ENCODE measurements around the gene SUMF1.
A peak's percentile ranks its signal among the peaks of the same experiment; 100 is the strongest.

SUMF1 gene

GRCh38 chr3:4409415-4409814, 57.7 kb downstream of the SUMF1 start:
- H3K27ac Mint-ChIP-seq = peak overlapping the region; percentile 85
- H3K36me3 Mint-ChIP-seq (ENCODE audit: low read depth) = peaks cover 31% of the 10 kb centered on the region
- peaks cover 44% of the 10 kb centered on the region for H3K4me1 Mint-ChIP-seq (ENCODE audit: low read depth)
- DNase-seq (ENCODE audit: low spot score) = peak; percentile 66
- no peaks in the 10 kb centered on the region for H3K9me3 Mint-ChIP-seq
- no peaks in the 10 kb centered on the region for H3K27me3 Mint-ChIP-seq (ENCODE audit: low read depth)
- peak overlapping the region; percentile 74 for H3K4me3 Mint-ChIP-seq

- H3K27ac Mint-ChIP-seq = peak overlapping the region; percentile 85
- peaks cover 32% of the 10 kb centered on the region for H3K36me3 Mint-ChIP-seq (ENCODE audit: low read depth)
- no peaks in the 10 kb centered on the region for H3K9me3 Mint-ChIP-seq
- peak overlapping the region; percentile 74 for H3K4me3 Mint-ChIP-seq
- H3K4me1 Mint-ChIP-seq (ENCODE audit: low read depth) = peaks cover 44% of the 10 kb centered on the region
- no peak for DNase-seq (ENCODE audit: low spot score)
- H3K27me3 Mint-ChIP-seq (ENCODE audit: low read depth) = no peaks in the 10 kb centered on the region
Measured at GRCh38 chr3:4408958-4409357, 58.1 kb downstream of the SUMF1 start.

GRCh38 chr3:4407941-4408340, 59.1 kb downstream of the SUMF1 start:
- H3K36me3 Mint-ChIP-seq (ENCODE audit: low read depth) = peaks cover 35% of the 10 kb centered on the region
- H3K27me3 Mint-ChIP-seq (ENCODE audit: low read depth) = no peaks in the 10 kb centered on the region
- H3K9me3 Mint-ChIP-seq = no peaks in the 10 kb centered on the region
- peak overlapping the region; percentile 13 for H3K4me3 Mint-ChIP-seq
- peak overlapping the region; percentile 12 for H3K27ac Mint-ChIP-seq
- H3K4me1 Mint-ChIP-seq (ENCODE audit: low read depth) = peaks cover 44% of the 10 kb centered on the region
- no peak for DNase-seq (ENCODE audit: low spot score)

- Mint-ChIP-seq H3K27me3 (ENCODE audit: low read depth) (no peaks in the 10 kb centered on the region), H3K36me3 (ENCODE audit: low read depth) (peaks cover 38% of the 10 kb centered on the region), H3K4me3 (no peak overlapping the region), H3K4me1 (ENCODE audit: low read depth) (peaks cover 46% of the 10 kb centered on the region), H3K9me3 (no peaks in the 10 kb centered on the region), H3K27ac (peak overlapping the region; percentile 53)
- no peak for DNase-seq (ENCODE audit: low spot score)
Measured at GRCh38 chr3:4406746-4407568, 60.1 kb downstream of the SUMF1 start.

GRCh38 chr3:4404881-4405280, 62.2 kb downstream of the SUMF1 start:
- DNase-seq (ENCODE audit: low spot score) = no peak
- peaks cover 42% of the 10 kb centered on the region for H3K4me1 Mint-ChIP-seq (ENCODE audit: low read depth)
- no peaks in the 10 kb centered on the region for H3K27me3 Mint-ChIP-seq (ENCODE audit: low read depth)
- H3K36me3 Mint-ChIP-seq (ENCODE audit: low read depth) = peaks cover 33% of the 10 kb centered on the region
- H3K4me3 Mint-ChIP-seq = no peak overlapping the region
- no peaks in the 10 kb centered on the region for H3K9me3 Mint-ChIP-seq
- no peak overlapping the region for H3K27ac Mint-ChIP-seq

- H3K27me3 Mint-ChIP-seq (ENCODE audit: low read depth) = no peaks in the 10 kb centered on the region
Measured at GRCh38 chr3:4401441-4401840, 65.6 kb downstream of the SUMF1 start.

GRCh38 chr3:4399476-4399875, 67.6 kb downstream of the SUMF1 start:
- no peak overlapping the region for H3K4me3 Mint-ChIP-seq
- H3K9me3 Mint-ChIP-seq = no peaks in the 10 kb centered on the region
- H3K27ac Mint-ChIP-seq = no peak overlapping the region
- H3K4me1 Mint-ChIP-seq (ENCODE audit: low read depth) = peaks cover 34% of the 10 kb centered on the region
- no peaks in the 10 kb centered on the region for H3K27me3 Mint-ChIP-seq (ENCODE audit: low read depth)
- DNase-seq (ENCODE audit: low spot score) = no peak
- H3K36me3 Mint-ChIP-seq (ENCODE audit: low read depth) = peaks cover 30% of the 10 kb centered on the region

More at GRCh38 chr3:4401441-4401840, 65.6 kb downstream of the SUMF1 start:
- DNase-seq (ENCODE audit: low spot score) = peak; percentile 66
- Mint-ChIP-seq H3K4me3 (no peak overlapping the region), H3K4me1 (ENCODE audit: low read depth) (peaks cover 20% of the 10 kb centered on the region), H3K36me3 (ENCODE audit: low read depth) (peaks cover 26% of the 10 kb centered on the region), H3K27ac (no peak overlapping the region), H3K9me3 (no peaks in the 10 kb centered on the region)

- Mint-ChIP-seq H3K9me3 (no peaks in the 10 kb centered on the region), H3K4me3 (no peak overlapping the region), H3K36me3 (ENCODE audit: low read depth) (peaks cover 29% of the 10 kb centered on the region), H3K27me3 (ENCODE audit: low read depth) (no peaks in the 10 kb centered on the region), H3K4me1 (ENCODE audit: low read depth) (peaks cover 39% of the 10 kb centered on the region), H3K27ac (no peak overlapping the region)
- DNase-seq (ENCODE audit: low spot score) = no peak
Measured at GRCh38 chr3:4398941-4399245, 68.2 kb downstream of the SUMF1 start.

- Mint-ChIP-seq H3K4me3 (no peak overlapping the region), H3K27ac (no peak overlapping the region), H3K9me3 (no peaks in the 10 kb centered on the region), H3K4me1 (ENCODE audit: low read depth) (peaks cover 42% of the 10 kb centered on the region), H3K36me3 (ENCODE audit: low read depth) (peaks cover 28% of the 10 kb centered on the region), H3K27me3 (ENCODE audit: low read depth) (no peaks in the 10 kb centered on the region)
- no peak for DNase-seq (ENCODE audit: low spot score)
Measured at GRCh38 chr3:4398120-4398940, 68.7 kb downstream of the SUMF1 start.

- peaks cover 42% of the 10 kb centered on the region for H3K4me1 Mint-ChIP-seq (ENCODE audit: low read depth)
- H3K9me3 Mint-ChIP-seq = peaks cover 4% of the 10 kb centered on the region
- H3K27ac Mint-ChIP-seq = no peak overlapping the region
- no peak for DNase-seq (ENCODE audit: low spot score)
- H3K36me3 Mint-ChIP-seq (ENCODE audit: low read depth) = peaks cover 29% of the 10 kb centered on the region
- no peak overlapping the region for H3K4me3 Mint-ChIP-seq
- no peaks in the 10 kb centered on the region for H3K27me3 Mint-ChIP-seq (ENCODE audit: low read depth)
Measured at GRCh38 chr3:4397466-4397865, 69.6 kb downstream of the SUMF1 start.

GRCh38 chr3:4396542-4396941, 70.5 kb downstream of the SUMF1 start:
- H3K9me3 Mint-ChIP-seq = peaks cover 10% of the 10 kb centered on the region
- H3K36me3 Mint-ChIP-seq (ENCODE audit: low read depth) = peaks cover 29% of the 10 kb centered on the region
- no peak overlapping the region for H3K4me3 Mint-ChIP-seq

GRCh38 chr3:4396006-4396405, 71.1 kb downstream of the SUMF1 start:
- no peak overlapping the region for H3K27ac Mint-ChIP-seq
- H3K4me1 Mint-ChIP-seq (ENCODE audit: low read depth) = peaks cover 32% of the 10 kb centered on the region
- H3K36me3 Mint-ChIP-seq (ENCODE audit: low read depth) = peaks cover 34% of the 10 kb centered on the region
- DNase-seq (ENCODE audit: low spot score) = no peak
- peaks cover 11% of the 10 kb centered on the region for H3K9me3 Mint-ChIP-seq
- H3K4me3 Mint-ChIP-seq = no peak overlapping the region
- no peaks in the 10 kb centered on the region for H3K27me3 Mint-ChIP-seq (ENCODE audit: low read depth)

More at GRCh38 chr3:4396542-4396941, 70.5 kb downstream of the SUMF1 start:
- Mint-ChIP-seq H3K4me1 (ENCODE audit: low read depth) (peaks cover 36% of the 10 kb centered on the region), H3K27me3 (ENCODE audit: low read depth) (no peaks in the 10 kb centered on the region), H3K27ac (no peak overlapping the region)
- DNase-seq (ENCODE audit: low spot score) = no peak

GRCh38 chr3:4395448-4395847, 71.6 kb downstream of the SUMF1 start:
- H3K4me3 Mint-ChIP-seq = no peak overlapping the region
- peaks cover 14% of the 10 kb centered on the region for H3K9me3 Mint-ChIP-seq
- no peak for DNase-seq (ENCODE audit: low spot score)
- peak overlapping the region; percentile 38 for H3K27ac Mint-ChIP-seq
- no peaks in the 10 kb centered on the region for H3K27me3 Mint-ChIP-seq (ENCODE audit: low read depth)
- peaks cover 32% of the 10 kb centered on the region for H3K4me1 Mint-ChIP-seq (ENCODE audit: low read depth)
- H3K36me3 Mint-ChIP-seq (ENCODE audit: low read depth) = peaks cover 38% of the 10 kb centered on the region

- peaks cover 35% of the 10 kb centered on the region for H3K36me3 Mint-ChIP-seq (ENCODE audit: low read depth)
- DNase-seq (ENCODE audit: low spot score) = no peak
- H3K9me3 Mint-ChIP-seq = peaks cover 14% of the 10 kb centered on the region
- no peaks in the 10 kb centered on the region for H3K27me3 Mint-ChIP-seq (ENCODE audit: low read depth)
- peak overlapping the region; percentile 44 for H3K4me3 Mint-ChIP-seq
- H3K4me1 Mint-ChIP-seq (ENCODE audit: low read depth) = peaks cover 32% of the 10 kb centered on the region
- peak overlapping the region; percentile 78 for H3K27ac Mint-ChIP-seq
Measured at GRCh38 chr3:4394567-4394966, 72.5 kb downstream of the SUMF1 start.

All from T-helper 2 cell treated with Interferon-gamma antibody and Interleukin-4, amounts not matched to agents 5 μg/mL and 100 μg/mL, for 36 hours (primary cell).